ENCODE results near the gene SYMPK. TPM values are rescaled to one million over a fixed set of nuclear protein-coding genes. Genes with fewer than 3 reads are reported as not detected.
A peak's percentile ranks its signal among the peaks of the same experiment; 100 is the strongest.

Gene SYMPK
- total RNA-seq, 4 donors from 2014 or later: 28.4 to 36.6 (median 31.6) TPM

DNA sequence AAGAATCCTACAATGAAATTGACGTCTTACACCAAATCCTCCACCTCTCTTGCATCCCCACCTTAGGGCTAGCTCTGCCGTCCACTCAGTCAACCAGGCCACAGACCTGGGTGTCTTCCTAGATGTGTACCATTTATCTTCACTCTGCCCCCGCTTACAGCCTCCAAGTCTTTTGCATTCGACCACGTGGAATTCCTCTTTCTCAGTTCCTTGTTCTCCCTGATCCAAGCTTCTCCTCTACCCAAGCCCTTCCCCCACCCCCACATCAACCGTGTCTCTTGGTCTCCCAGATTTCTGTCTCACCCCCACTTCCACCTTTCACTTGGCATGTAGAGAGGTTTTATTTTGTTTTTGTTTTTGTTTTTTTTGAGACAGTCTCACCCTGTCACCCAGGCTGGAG is 69.1 kb downstream of the SYMPK start:
- no peak for DNase-seq
- intact Hi-C loops (cut with DNase I): no loop called here
- H3K4me3 ChIP-seq: no peak overlapping the region
- WGBS, 2 donors: 43 to 59% methylated on average over 6 of the region's 6 CpGs
- H3K9me3 ChIP-seq: no peaks in the 10 kb centered on the region
- H3K27ac ChIP-seq: no peak overlapping the region
- peaks cover 16 to 38% (median 23%) of the 10 kb centered on the region in 3 donors for H3K4me1 ChIP-seq
- H3K36me3 ChIP-seq: peaks cover 4 to 22% (median 9%) of the 10 kb centered on the region in 3 donors
- TF ChIP-seq POLR2A (IDR thresholded peaks at IDR 0.05) (no peak), CTCF (IDR thresholded peaks at IDR 0.05) (no peak)
- H3K27me3 ChIP-seq: no peaks in the 10 kb centered on the region

- no peak for DNase-seq
- peaks cover 16 to 31% (median 18%) of the 10 kb centered on the region in 3 donors for H3K4me1 ChIP-seq
- no peaks in the 10 kb centered on the region for H3K9me3 ChIP-seq
- H3K27ac ChIP-seq: peak overlapping the region in 2 of 4 donors; percentile 16 to 93
- WGBS, 2 donors: 31 to 39% methylated on average over 3 of the region's 3 CpGs
- TF ChIP-seq POLR2A (IDR thresholded peaks at IDR 0.05) (no peak), CTCF (IDR thresholded peaks at IDR 0.05) (no peak)
- intact Hi-C loops (cut with DNase I): no loop called here
- peak overlapping the region in 2 of 4 donors; percentile 88 to 92 for H3K4me3 ChIP-seq
- no peaks in the 10 kb centered on the region for H3K27me3 ChIP-seq
- peaks cover 4 to 29% (median 15%) of the 10 kb centered on the region in 3 donors for H3K36me3 ChIP-seq
Measured at GRCh38 chr19:45793178-45793564, 69.8 kb downstream of the SYMPK start.

DNA sequence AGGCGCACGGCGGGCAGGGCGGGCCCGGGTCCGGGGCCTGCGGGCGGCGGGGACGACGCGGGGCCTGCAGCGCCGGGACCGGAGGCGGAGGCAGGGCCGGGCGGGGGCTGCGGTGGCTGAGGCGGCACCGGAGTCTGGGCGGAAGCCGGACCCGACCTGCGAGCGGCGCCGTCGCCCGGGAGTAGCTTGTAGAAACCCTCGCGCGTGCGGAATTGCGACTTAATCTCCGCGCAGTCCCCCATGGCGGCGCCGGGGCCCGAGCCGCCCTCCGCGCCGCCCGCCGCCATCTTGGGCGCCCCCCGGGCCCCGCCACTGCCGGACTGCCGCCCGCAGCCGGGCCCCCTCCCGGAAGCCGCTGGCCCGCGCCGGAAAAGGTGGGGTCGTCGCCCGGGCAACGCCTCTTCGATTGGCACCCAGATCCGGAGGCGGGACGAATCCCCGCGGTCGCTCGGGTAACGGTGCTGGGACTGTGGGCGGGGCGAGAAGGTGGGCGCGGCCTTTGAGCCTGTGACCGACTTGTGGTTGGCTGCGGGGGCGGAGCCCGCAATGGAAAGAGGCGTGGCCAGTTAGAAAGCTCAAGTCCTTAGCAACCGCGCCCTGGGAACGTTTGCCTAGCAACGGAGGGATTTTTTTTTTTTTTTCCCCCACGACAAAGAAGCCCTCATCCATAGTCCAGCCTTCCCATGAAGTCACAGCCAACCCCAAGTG is 70.3 kb downstream of the SYMPK start, which contains the start of gene DMWD:
TSS of gene DMWD (minus strand) at position 376 of the 708 bp plus-strand sequence. CDS start at position 287, 89 bp downstream.
- H3K4me3 ChIP-seq: peak within 1 kb of the TSS; percentile 44 to 92 (median 82)
- TF ChIP-seq CTCF (IDR thresholded peaks at IDR 0.05) (peak in 4 of 6 experiments; percentile 4 to 21 (median 14)), POLR2A (IDR thresholded peaks at IDR 0.05) (peak in 2 of 4 donors; percentile 54 to 58)
- H3K36me3 ChIP-seq: peaks cover 4 to 35% (median 19%) of the 10 kb centered on the region in 3 donors
- H3K27me3 ChIP-seq: no peaks in the 10 kb centered on the region
- WGBS, 2 donors: 0 to 2% methylated on average over 9 to 15 of the region's 86 CpGs
- H3K9me3 ChIP-seq: no peaks in the 10 kb centered on the region
- intact Hi-C loops (cut with DNase I): no loop called here
- H3K27ac ChIP-seq: peak within 1 kb of the TSS; percentile 75 to 93 (median 86)
- peak; percentile 84 for DNase-seq
- H3K4me1 ChIP-seq: peaks cover 16 to 29% (median 18%) of the 10 kb centered on the region in 3 donors

GRCh38 chr19:45791744-45792469 is 71.0 kb downstream of the SYMPK start:
- Histone ChIP-seq H3K27ac (peak overlapping the region; percentile 75 to 93 (median 86)), H3K4me1 (peaks cover 16 to 29% (median 18%) of the 10 kb centered on the region in 3 donors), H3K4me3 (peak overlapping the region; percentile 44 to 92 (median 82)), H3K36me3 (peaks cover 6 to 42% (median 19%) of the 10 kb centered on the region in 3 donors), H3K9me3 (no peaks in the 10 kb centered on the region), H3K27me3 (no peaks in the 10 kb centered on the region)
- intact Hi-C loops (cut with DNase I): no loop called here
- DNase-seq: no peak
- TF ChIP-seq POLR2A (IDR thresholded peaks at IDR 0.05) (no peak), CTCF (IDR thresholded peaks at IDR 0.05) (no peak)
- 14 to 21% methylated on average over 8 to 13 of the region's 31 CpGs for WGBS, 2 donors

DNA sequence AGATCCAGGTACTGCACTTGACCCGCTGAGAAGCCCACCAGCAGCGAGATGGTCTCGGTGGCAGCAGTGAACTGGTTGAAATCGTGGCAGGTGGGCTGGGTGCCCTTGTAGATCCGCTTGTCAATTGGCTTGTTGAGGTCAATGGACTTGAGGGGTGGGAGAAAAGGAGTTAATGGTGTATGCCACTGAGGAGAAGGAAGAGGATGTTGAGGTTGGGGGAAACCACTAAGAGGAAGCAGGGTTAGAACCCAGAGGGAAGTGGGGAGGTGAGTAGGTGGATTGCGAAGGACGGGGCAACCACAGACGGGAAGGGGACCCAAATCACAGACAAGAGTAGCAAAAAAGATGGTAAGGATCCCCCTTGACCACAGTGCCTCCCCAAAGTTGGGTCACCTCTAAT is 72.0 kb downstream of the SYMPK start:
- TF ChIP-seq POLR2A (IDR thresholded peaks at IDR 0.05) (no peak), CTCF (IDR thresholded peaks at IDR 0.05) (no peak)
- intact Hi-C loops (cut with DNase I): no loop called here
- Histone ChIP-seq H3K27me3 (no peaks in the 10 kb centered on the region), H3K4me3 (peak overlapping the region in 1 of 4 donors; percentile 88), H3K36me3 (peaks cover 16 to 51% (median 20%) of the 10 kb centered on the region in 3 donors), H3K27ac (no peak overlapping the region), H3K4me1 (peaks cover 16 to 32% (median 18%) of the 10 kb centered on the region in 3 donors), H3K9me3 (no peaks in the 10 kb centered on the region)
- DNase-seq: no peak
- WGBS, 2 donors: 77 to 78% methylated on average over 8 of the region's 8 CpGs
